ENCODE results near the gene CALD1. TPM values are rescaled to one million over a fixed set of nuclear protein-coding genes. Genes with fewer than 3 reads are reported as not detected.

CALD1 gene
- total and polyA plus RNA-seq, 4 donors = 48.0 to 226 (median 95.2) TPM

DNA sequence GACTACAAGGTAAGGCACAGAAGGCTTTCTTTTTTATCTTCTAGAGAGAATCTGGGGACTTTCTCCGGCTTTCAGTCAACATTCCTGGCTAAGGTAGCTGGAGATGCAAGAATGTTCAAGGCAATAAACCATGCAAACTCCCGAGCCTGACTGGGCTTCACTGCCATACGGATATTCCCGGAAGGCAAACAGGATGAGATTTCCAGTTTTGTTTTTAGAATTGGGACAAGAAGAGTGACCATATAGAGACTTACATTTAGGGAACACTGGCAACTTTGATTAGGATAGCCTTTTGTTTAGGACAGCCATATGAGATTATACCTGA lies 269 bp downstream of the CALD1 start (continued):
- TF ChIP-seq, protein P1, sequence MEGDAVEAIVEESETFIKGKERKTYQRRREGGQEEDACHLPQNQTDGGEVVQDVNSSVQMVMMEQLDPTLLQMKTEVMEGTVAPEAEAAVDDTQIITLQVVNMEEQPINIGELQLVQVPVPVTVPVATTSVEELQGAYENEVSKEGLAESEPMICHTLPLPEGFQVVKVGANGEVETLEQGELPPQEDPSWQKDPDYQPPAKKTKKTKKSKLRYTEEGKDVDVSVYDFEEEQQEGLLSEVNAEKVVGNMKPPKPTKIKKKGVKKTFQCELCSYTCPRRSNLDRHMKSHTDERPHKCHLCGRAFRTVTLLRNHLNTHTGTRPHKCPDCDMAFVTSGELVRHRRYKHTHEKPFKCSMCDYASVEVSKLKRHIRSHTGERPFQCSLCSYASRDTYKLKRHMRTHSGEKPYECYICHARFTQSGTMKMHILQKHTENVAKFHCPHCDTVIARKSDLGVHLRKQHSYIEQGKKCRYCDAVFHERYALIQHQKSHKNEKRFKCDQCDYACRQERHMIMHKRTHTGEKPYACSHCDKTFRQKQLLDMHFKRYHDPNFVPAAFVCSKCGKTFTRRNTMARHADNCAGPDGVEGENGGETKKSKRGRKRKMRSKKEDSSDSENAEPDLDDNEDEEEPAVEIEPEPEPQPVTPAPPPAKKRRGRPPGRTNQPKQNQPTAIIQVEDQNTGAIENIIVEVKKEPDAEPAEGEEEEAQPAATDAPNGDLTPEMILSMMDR (IDR thresholded peaks at IDR 0.05; ENCODE audit: low read depth, low read length, missing input control) = no peak

DNA sequence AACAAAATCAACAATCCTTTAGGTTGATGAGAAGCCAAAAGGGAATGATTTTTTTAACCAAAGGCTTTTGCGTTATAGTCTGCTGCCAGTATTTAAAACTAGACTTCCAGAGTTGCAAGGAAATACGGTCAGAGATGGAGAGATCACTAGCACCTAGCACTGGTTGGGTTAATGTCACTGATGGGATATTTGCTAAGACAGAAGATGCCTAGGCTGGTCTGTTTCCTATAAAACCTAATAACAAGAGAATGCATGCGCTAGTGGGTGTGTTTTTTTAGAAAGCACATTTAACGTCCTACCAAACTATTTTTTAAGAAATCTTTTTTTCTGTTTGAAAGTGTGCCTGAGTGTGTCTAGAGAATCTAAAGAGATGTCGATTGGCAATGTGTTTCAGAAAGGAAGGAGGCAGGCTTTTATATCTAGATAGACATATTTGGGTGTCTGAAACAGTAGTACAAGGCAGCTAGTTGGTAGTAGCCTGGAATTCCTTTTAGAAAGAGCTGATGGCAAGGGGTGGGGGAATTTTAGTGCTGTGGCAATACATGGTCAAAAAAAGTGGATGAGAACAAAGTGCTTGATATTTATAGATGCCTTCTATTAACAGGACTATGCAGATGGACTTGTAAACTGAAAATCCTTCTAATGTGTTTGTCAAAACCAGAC lies 863 bp downstream of the CALD1 start:
- Histone ChIP-seq H3K27ac (ENCODE audit: low read depth in 1 of 2, low read length in 2 of 2) (peak overlapping the region; percentile 36 to 53), H3K36me3 (ENCODE audit: control insufficient read depth in 4 of 4, insufficient read depth in 3 of 4, low read depth in 1 of 4, low read length in 3 of 4) (no peaks in the 10 kb centered on the region), H3K4me3 (ENCODE audit: low read depth in 1 of 3, low read length in 3 of 3) (peak overlapping the region in 2 of 3 donors; percentile 34 to 42), H3K9ac (ENCODE audit: low read depth in 1 of 2, low read length in 2 of 2) (peak overlapping the region in 1 of 2 donors; percentile 15), H3K9me3 (ENCODE audit: control insufficient read depth in 4 of 4, low read length in 3 of 4) (no peaks in the 10 kb centered on the region), H3K4me1 (ENCODE audit: control insufficient read depth in 4 of 4, insufficient read depth in 4 of 4, low read length in 3 of 4) (peaks cover 0 to 4% (median 0%) of the 10 kb centered on the region in 4 donors), H3K27me3 (ENCODE audit: control insufficient read depth in 4 of 4, insufficient read depth in 4 of 4, low read length in 3 of 4) (no peaks in the 10 kb centered on the region)
- DNase-seq (ENCODE audit: low spot score) = no peak
- 58% methylated on average over 5 of the region's 5 CpGs for WGBS
- no peak for TF ChIP-seq HNF4A (conservative IDR thresholded peaks at IDR 0.05)
- TF ChIP-seq, protein P2, sequence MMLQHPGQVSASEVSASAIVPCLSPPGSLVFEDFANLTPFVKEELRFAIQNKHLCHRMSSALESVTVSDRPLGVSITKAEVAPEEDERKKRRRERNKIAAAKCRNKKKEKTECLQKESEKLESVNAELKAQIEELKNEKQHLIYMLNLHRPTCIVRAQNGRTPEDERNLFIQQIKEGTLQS (IDR thresholded peaks at IDR 0.05) = no peak
- no peak for TF ChIP-seq YY1 (IDR thresholded peaks at IDR 0.05)
- TF ChIP-seq JUND (IDR thresholded peaks at IDR 0.05) = no peak
- no peak for TF ChIP-seq NR2F2 (IDR thresholded peaks at IDR 0.05)
- no peak for TF ChIP-seq HNF4G (IDR thresholded peaks at IDR 0.05)
- no peak for TF ChIP-seq RAD21 (IDR thresholded peaks at IDR 0.05)
- no peak for TF ChIP-seq FOXA2 (IDR thresholded peaks at IDR 0.05)
- TF ChIP-seq, protein P3, sequence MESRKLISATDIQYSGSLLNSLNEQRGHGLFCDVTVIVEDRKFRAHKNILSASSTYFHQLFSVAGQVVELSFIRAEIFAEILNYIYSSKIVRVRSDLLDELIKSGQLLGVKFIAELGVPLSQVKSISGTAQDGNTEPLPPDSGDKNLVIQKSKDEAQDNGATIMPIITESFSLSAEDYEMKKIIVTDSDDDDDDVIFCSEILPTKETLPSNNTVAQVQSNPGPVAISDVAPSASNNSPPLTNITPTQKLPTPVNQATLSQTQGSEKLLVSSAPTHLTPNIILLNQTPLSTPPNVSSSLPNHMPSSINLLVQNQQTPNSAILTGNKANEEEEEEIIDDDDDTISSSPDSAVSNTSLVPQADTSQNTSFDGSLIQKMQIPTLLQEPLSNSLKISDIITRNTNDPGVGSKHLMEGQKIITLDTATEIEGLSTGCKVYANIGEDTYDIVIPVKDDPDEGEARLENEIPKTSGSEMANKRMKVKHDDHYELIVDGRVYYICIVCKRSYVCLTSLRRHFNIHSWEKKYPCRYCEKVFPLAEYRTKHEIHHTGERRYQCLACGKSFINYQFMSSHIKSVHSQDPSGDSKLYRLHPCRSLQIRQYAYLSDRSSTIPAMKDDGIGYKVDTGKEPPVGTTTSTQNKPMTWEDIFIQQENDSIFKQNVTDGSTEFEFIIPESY (IDR thresholded peaks at IDR 0.05) = no peak
- TF ChIP-seq EGR1 (IDR thresholded peaks at IDR 0.05; ENCODE audit: low read depth in 2 of 2) = no peak
- TF ChIP-seq GABPA (IDR thresholded peaks at IDR 0.05 in 1 of 2, conservative IDR thresholded peaks at IDR 0.05 in 1 of 2) = no peak
- TF ChIP-seq, protein P1 (IDR thresholded peaks at IDR 0.05; ENCODE audit: low read depth, low read length, missing input control) = no peak
- no peak for TF ChIP-seq SP1 (IDR thresholded peaks at IDR 0.05)
- no peak for TF ChIP-seq RXRA (IDR thresholded peaks at IDR 0.05)
- TF ChIP-seq, protein P4, sequence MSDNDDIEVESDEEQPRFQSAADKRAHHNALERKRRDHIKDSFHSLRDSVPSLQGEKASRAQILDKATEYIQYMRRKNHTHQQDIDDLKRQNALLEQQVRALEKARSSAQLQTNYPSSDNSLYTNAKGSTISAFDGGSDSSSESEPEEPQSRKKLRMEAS (IDR thresholded peaks at IDR 0.05) = no peak
- TF ChIP-seq, protein P5, sequence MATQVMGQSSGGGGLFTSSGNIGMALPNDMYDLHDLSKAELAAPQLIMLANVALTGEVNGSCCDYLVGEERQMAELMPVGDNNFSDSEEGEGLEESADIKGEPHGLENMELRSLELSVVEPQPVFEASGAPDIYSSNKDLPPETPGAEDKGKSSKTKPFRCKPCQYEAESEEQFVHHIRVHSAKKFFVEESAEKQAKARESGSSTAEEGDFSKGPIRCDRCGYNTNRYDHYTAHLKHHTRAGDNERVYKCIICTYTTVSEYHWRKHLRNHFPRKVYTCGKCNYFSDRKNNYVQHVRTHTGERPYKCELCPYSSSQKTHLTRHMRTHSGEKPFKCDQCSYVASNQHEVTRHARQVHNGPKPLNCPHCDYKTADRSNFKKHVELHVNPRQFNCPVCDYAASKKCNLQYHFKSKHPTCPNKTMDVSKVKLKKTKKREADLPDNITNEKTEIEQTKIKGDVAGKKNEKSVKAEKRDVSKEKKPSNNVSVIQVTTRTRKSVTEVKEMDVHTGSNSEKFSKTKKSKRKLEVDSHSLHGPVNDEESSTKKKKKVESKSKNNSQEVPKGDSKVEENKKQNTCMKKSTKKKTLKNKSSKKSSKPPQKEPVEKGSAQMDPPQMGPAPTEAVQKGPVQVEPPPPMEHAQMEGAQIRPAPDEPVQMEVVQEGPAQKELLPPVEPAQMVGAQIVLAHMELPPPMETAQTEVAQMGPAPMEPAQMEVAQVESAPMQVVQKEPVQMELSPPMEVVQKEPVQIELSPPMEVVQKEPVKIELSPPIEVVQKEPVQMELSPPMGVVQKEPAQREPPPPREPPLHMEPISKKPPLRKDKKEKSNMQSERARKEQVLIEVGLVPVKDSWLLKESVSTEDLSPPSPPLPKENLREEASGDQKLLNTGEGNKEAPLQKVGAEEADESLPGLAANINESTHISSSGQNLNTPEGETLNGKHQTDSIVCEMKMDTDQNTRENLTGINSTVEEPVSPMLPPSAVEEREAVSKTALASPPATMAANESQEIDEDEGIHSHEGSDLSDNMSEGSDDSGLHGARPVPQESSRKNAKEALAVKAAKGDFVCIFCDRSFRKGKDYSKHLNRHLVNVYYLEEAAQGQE (IDR thresholded peaks at IDR 0.05) = no peak
- TF ChIP-seq TAF1 (conservative IDR thresholded peaks at IDR 0.05) = no peak
- TF ChIP-seq FOXA1 (IDR thresholded peaks at IDR 0.05) = no peak
